ENCODE results near the gene ADRA2C.

GRCh38 chr4:3739577-3739976, 26.6 kb upstream of the ADRA2C start:
- TF ChIP-seq JUND (IDR thresholded peaks at IDR 0.05) = no peak
- TF ChIP-seq POLR2AphosphoS5 (IDR thresholded peaks at IDR 0.05; ENCODE audit: low read depth, low read length) = no peak
- no peak for TF ChIP-seq CTCF (IDR thresholded peaks at IDR 0.05 in 2 of 3, conservative IDR thresholded peaks at IDR 0.05 in 1 of 3; ENCODE audit: borderline replicate concordance in 1 of 3, insufficient read depth in 1 of 3, low read depth in 2 of 3, low read length in 2 of 3)
- no peak for TF ChIP-seq ATF3 (IDR thresholded peaks at IDR 0.05)
- no peak for TF ChIP-seq ZFX (IDR thresholded peaks at IDR 0.05)
- no peak for TF ChIP-seq POLR2A (IDR thresholded peaks at IDR 0.05; ENCODE audit: borderline replicate concordance, extremely low read depth, insufficient read depth, insufficient read length)
- no peak for TF ChIP-seq SIN3A (IDR thresholded peaks at IDR 0.05; ENCODE audit: low read depth)
- TF ChIP-seq EZH2phosphoT487 (IDR thresholded peaks at IDR 0.05; ENCODE audit: borderline replicate concordance) = no peak
- no peak for TF ChIP-seq CEBPB (IDR thresholded peaks at IDR 0.05; ENCODE audit: low read depth)
- TF ChIP-seq MAX (IDR thresholded peaks at IDR 0.05) = no peak
- TF ChIP-seq YY1 (IDR thresholded peaks at IDR 0.05; ENCODE audit: extremely low read depth, insufficient replicate concordance, low read depth, low read length) = no peak
- no peak for TF ChIP-seq FOSL1 (IDR thresholded peaks at IDR 0.05; ENCODE audit: low read depth)

All from HCT116 (cell line).